HuH-7 (cell line): ENCODE data around the gene PRR35.

Experiments
- DNase-seq: peaks from one replicate; pipeline ENCODE4 v3.0.0; 2011; ENCODE audit warnings: low spot score

Gene PRR35

GRCh38 chr16:564690-565418, 4.7 kb downstream of the PRR35 start:
- DNase-seq = no peak

GRCh38 chr16:565419-566330, 5.5 kb downstream of the PRR35 start:
- DNase-seq = no peak

GRCh38 chr16:566475-567372, 6.5 kb downstream of the PRR35 start, which contains the start of gene NHLRC4:
Gene NHLRC4 (plus strand): TSS chr16:567005. CDS start chr16:568048, 1,043 bp downstream.
- DNase-seq = no peak

GRCh38 chr16:567373-568256, 7.4 kb downstream of the PRR35 start:
- DNase-seq = no peak

GRCh38 chr16:568401-569258, 8.4 kb downstream of the PRR35 start:
- DNase-seq = no peak

GRCh38 chr16:569445-570254, 9.5 kb downstream of the PRR35 start, which contains the start of gene PIGQ:
Gene PIGQ (plus strand): TSS chr16:569968. CDS start chr16:574075, 4,107 bp downstream.
- peak; percentile 74 for DNase-seq

- DNase-seq = no peak
Measured at GRCh38 chr16:572865-573650, 12.9 kb downstream of the PRR35 start.

- DNase-seq = no peak
Measured at GRCh38 chr16:574021-574760, 14.0 kb downstream of the PRR35 start.

GRCh38 chr16:575354-576196, 15.4 kb downstream of the PRR35 start:
- no peak for DNase-seq

- no peak for DNase-seq
Measured at GRCh38 chr16:576197-576822, 16.1 kb downstream of the PRR35 start.

- no peak for DNase-seq
Measured at GRCh38 chr16:576823-577201, 16.6 kb downstream of the PRR35 start.

- no peak for DNase-seq
Measured at GRCh38 chr16:577796-578195, 17.6 kb downstream of the PRR35 start.

- DNase-seq = no peak
Measured at GRCh38 chr16:578232-578869, 18.2 kb downstream of the PRR35 start.

- DNase-seq = peak; percentile 63
Measured at GRCh38 chr16:578870-579405, 18.7 kb downstream of the PRR35 start.
